HG03439 (cell line): ENCODE results near the gene TPSB2.

ENCODE experiments used
- ATAC-seq: cut with Tn5 transposase; IDR thresholded peaks from one replicate; pipeline ENCODE4 v1.9.1; 2021; ENCODE audit warnings: mild to moderate bottlenecking, moderate library complexity; ENCODE audit not compliant: unreplicated experiment

Gene TPSB2

DNA sequence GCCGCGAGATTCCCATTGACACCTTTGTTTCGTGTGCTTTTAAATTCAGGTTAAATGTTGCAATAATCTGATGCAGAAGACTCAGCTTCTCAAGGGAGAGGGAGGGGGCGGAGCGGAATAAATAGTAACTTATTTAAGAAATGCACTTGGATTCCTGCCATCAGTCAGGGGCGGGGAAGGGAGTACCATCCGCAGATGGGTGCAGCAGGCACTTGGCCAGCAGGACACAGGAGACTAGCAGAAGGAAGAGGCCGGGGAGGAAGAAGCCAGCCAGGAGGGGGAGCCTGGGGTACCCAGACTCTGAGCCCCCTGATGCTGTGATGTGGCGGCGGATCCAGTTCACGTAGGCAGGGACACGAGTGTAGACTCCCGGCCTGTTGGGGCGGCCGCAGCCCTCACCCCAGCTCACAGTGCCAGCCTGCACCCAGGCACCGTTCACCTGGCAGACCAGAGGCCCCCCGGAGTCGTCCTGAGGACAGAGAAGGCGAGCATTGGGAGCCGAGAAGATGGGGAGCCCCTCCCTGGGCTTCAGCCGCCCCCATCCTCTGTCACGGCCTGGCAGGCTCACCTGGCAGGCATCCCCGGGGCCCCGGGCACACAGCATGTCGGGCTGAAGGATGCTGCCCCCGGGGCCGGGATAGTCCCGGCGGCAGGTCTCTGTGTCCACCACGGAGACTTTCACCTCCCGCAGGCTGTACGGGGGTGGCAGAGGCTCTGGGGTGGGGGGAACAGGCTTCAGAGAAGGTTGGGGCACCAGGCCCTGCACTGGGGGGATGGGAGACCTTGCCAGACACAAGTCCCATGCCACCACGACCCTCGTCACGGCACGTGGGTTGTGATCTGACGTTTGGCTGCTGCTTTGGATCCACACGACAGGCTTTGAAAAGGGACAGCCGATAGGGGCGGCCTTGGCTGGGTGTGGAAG is 8.1 kb downstream of the TPSB2 start:
- no peak for ATAC-seq

DNA sequence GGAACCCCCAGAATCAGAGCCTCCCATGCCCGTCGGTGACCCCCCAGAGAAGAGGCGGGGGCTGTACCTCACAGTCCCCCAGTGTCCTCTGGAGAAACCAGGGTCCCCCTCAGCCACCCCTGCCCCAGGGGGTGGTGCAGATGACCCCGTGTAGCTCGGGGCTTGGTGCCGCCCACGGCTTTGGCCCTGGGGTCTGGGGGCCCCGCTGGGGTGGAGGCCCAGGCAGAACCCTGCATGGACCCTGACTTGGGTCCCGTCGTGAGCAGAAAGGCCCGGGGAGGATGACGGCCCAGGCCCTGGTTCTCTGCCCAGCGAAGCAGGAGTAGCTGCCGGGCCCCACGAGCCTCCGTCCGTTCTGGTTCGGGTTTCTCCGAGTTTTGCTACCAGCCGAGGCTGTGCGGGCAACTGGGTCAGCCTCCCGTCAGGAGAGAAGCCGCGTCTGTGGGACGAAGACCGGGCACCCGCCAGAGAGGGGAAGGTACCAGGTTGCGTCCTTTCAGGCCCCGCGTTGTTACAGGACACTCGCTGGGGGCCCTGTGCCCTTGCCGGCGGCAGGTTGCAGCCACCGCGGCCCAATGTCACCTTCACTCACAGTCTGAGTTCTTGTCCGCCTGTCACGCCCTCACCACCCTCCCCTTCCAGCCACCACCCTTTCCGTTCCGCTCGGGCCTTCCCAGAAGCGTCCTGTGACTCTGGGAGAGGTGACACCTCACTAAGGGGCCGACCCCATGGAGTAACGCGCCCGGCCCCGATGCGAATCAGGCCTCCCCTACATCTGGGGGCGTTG is 8.9 kb downstream of the TPSB2 start:
- ATAC-seq, result no peak

DNA sequence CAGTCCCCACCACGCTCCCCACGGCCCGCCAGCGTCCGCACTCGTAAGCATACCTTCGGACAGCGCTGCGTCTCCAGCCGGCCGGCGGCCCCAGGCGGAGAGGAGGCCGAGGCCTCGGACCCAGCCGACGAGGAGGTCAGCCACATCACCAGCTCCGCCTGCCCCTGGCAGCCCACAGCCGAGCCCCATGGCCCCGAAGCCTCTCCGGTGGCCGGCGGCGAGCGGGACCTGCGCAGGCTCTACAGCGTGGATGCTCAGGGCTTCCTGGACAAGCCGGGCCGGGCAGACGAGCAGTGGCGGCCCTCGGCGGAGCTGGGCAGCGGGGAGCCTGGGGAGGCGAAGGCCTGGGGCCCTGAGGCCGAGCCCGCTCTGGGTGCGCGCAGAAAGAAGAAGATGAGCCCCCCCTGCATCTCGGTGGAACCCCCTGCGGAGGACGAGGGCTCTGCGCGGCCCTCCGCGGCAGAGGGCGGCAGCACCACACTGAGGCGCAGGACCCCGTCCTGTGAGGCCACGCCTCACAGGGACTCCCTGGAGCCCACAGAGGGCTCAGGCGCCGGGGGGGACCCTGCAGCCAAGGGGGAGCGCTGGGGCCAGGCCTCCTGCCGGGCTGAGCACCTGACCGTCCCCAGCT is 9.8 kb downstream of the TPSB2 start:
- no peak for ATAC-seq

DNA sequence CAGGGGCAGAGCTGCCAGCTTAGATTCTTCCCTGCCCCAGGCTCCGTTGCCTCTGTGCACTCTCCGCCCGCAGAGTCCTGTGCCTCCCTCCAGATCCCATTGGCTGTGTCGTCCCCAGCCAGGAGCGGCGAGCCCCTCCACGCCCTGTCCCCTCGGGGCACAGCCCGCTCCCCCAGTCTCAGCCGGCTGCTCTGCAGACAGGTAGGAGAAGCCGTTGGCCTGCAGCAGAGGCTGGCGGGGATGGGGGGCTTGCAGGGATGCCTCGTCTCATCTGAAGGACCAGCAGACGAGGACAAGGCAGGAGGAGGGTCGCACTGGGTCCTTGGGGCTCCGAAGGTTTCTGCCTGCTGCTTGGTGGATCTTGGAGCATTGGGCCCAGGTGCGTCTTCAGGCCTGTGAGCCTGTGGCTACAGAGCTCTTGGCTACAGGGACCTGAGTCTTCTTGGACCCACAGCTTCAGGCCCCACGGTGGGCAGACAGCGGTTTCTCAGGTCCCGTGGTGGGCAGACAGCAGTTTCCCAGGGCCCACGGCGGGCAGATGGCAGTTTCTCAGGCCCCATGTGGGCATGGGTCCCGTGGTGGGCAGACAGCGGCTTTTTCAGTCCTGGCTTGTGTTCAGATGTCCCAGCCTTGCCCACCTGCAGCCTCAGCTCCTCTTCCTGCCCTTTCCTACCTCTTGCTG is 10.9 kb downstream of the TPSB2 start:
- ATAC-seq, result no peak

DNA sequence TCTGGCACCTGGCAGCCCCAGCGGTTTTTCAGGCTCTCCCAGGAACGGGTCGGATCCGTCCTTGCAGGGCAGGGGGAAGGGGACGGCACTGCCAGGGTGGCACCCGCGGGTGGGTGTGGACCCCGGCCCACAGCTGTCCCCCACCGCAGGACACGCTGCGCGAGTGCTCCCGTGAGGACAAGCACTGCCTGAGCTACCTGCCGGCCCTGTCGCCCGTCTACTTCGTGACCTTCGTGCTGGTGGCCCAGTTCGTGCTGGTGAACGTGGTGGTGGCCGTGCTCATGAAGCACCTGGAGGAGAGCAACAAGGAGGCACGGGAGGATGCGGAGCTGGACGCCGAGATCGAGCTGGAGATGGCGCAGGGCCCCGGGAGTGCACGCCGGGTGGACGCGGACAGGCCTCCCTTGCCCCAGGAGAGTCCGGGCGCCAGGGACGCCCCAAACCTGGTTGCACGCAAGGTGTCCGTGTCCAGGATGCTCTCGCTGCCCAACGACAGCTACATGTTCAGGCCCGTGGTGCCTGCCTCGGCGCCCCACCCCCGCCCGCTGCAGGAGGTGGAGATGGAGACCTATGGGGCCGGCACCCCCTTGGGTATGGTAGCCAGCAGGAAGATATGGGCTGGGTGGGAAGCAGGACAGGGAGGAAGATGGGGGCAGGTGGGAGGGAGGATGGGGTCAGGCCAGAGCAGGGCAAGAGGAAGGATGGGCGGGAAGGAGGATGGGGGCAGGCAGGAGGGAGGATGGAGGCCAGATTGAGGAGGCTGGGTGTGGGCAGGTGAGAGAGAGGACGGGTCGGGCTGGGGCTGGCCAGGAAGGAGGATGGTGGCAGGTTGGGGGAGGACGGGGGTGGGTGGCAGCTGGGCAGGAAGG is 11.7 kb downstream of the TPSB2 start:
- ATAC-seq, result no peak

DNA sequence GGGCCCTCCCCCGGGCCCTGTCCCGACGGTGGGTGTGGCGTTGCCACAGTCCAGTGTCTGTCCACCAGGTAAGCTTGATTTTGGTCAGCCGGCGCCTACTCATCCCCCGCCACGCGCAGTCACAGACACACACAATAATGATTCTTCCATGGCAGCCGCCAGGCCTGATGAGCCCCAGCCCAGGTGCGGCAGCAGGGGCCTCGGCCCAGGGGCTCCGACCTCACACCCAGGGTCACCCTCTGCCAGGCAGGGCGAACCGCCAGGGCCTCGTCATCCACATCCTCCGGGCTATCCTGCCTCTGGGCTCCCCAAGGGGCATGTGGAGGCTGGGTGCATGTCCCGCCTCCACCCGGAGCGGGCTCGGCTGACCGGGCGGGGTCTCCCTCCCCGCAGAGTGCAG is 12.5 kb downstream of the TPSB2 start:
- no peak for ATAC-seq

DNA sequence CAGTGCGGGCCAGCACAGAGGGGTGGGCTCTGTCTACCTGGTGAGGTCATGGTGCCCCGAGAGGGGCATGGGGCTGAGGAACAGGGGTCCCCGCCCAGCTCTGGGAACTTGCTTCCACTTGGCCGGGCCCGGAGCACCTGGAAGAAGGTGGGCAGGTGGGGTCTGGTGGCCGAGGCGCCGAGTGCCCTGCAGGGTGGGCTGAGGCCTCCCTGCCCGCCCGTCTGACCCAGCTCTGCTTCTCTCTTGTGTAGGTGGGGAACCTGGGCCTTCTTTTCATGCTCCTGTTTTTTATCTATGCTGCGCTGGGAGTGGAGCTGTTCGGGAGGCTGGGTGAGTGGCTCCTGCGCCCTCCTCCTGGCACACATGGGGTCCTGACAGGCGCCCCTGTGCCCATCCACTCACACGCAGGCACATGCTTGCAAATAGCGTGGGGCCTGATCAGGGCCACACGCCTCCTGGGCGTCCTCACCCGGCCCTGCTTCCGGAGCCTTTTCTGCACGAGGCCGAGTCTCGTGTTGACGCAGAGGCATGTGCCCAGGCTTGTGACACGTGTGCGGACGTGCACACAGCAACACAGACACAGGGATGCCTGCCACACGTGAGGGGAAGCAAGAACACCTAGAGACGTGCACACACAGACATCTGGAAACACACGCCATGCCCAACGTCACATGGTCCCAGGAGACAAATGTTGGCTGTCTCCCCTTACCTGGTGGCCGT is 13.1 kb downstream of the TPSB2 start:
- ATAC-seq, result no peak

DNA sequence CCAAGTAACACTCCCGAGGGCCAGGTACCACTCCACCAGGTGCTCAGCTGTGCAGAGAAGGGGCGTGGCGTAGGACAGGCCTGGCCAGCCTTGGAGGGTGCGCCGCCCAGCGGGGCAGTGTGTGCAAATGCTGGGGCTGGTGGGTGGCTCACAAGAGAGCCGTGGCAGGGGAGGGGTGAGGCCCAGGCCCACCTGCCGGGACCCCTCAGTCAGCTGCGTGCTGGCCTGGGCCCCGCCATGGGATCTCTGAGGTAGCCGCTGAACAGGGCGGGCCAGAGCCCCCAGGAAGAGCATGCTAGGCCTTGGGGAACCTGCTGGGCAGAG is 13.7 kb downstream of the TPSB2 start:
- ATAC-seq, result no peak

DNA sequence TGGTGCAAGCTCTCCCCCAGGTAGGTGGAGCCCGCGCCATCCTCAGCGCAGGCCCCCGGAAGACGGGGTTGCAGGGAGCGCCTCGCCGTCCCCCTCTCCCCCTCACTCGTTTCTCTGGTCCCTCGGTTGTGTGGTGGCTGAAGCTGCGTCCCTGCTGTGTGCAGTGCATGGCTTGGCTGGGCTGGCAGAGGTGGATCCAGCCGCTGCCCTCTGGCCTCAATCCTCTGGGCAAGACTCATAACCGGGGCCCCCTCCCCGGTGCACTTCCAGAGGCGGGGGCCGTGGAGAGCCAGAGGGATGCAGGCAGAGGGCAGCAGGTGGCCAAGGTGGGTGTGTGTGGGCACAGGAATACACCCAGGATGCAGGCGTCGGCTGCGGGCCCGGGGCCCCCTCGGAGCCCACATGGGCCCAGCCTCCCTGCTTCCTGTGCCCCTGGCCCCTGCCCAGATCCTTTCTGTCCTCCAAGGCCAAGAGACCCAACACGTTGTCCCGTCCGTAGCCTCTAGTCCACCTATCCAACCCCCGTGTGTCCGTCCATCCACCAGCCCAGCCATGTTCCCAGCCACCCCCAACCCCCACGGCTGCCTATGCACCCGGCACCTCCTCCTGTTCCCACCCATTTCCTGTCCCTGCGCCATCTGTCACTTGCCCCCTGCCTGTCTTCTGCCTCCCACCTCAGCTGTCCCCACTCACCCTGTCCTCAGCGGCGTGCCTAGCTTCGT is 14.2 kb downstream of the TPSB2 start:
- no peak for ATAC-seq

DNA sequence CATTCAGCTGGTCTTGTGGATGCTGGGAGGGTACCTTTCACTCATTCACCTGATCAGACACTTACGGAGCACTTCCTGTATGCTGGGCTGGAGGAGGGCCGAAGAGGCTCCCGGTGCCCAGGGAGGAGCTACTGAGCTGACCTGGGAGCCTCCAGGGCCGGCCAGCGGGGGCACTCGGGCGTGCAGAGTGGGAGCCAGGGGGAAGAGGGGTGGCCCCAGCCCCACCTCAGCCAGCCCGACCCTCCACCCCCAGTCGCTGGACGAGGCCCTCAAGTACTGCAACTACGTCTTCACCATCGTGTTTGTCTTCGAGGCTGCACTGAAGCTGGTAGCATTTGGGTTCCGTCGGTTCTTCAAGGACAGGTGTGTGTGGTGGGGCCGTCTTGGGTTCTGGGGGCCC is 15.3 kb downstream of the TPSB2 start:
- no peak for ATAC-seq

DNA sequence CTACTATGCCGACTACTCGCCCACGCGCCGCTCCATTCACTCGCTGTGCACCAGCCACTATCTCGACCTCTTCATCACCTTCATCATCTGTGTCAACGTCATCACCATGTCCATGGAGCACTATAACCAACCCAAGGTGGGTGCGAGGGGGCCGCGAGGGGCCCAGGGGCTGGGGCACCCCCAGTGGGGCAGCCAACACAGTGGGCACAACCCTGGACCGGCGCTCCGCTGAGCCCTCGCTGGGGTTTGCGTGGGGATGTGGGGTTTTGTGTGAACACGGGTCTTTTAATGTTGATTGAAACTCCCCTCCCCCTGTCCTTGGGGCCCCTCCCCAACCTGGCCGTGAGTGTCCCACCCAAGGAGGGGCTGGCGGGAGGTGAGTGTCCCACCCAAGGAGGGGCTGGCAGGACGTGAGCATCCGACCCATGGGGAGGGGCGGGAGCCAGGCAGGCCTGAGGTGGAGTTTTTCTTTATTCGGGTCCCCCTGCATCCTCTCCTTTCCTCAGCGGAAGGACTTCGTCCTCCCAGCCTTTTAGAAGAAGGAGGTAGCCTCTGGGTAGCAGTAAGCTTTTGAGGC is 16.1 kb downstream of the TPSB2 start:
- no peak for ATAC-seq

DNA sequence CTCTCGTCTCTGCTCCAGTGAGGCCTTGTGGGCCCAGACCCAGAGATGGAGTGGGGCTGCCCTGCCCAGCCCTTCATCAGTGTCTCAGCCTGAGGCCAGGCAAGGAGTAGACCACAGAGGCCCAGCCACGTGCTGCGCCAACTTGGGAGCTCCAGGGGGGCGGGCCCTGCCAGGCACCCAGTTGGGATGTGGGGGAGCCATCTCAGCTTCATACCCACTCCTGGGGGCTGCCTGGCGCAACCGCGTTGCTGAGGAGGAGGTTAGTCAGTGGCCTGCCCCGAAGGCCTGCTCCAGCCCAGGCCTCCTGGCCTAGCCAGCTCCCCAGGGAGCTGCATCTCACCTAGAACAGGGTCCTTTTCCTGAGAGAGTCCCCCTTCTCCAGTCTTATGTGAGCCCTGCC is 16.8 kb downstream of the TPSB2 start:
- ATAC-seq, result no peak

DNA sequence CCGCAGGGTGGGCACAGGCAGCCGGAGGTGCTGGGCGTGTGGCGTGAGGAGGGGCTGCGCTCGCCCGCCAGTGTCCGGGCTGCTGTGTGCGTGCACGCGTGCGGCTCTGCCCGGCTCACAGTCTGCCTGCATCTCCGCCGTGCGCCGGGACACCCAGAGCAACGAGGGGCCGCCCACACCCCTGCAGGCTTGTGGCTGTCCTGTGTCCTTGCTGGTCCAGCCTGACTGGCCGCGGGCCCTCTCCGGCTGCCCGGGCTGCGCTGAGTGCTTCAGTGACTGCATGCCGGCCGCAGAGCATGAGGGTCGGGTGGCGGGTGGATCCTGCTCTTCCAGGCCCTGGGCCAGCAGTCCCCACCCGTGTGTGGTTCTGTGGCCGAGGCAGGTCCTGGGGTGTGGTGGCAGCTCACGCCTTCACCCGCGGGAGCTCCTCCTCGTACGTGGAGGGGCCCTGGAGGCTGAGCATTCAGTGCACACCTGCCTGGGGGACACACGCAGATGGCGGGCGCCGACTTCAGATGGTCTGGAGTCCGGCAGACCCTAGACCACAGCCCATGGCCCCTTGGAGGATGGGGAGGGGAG is 17.3 kb downstream of the TPSB2 start:
- ATAC-seq, result no peak

DNA sequence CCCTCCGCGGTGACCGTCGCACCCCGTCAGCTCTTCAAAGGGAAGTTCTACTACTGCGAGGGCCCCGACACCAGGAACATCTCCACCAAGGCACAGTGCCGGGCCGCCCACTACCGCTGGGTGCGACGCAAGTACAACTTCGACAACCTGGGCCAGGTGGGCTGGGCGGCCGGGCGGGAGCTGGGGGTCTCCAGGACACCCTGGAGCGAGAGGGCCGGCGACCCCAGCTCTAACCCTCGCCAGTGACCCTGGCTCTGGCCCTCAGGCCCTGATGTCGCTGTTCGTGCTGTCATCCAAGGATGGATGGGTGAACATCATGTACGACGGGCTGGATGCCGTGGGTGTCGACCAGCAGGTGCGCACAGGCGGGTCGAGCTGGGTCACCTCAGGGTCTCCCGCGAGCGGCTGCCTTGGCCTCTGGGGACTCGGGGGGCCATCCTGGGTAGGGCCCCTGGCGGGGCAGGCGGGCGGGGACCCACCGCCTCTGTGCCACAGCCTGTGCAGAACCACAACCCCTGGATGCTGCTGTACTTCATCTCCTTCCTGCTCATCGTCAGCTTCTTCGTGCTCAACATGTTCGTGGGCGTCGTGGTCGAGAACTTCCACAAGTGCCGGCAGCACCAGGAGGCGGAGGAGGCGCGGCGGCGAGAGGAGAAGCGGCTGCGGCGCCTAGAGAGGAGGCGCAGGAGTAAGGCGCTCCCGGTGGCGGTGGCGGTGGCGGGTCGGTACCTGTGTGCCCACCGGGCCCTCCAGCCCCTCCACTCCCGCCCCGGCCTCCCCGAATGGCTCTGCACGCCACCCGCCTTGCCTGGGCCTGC is 18.3 kb downstream of the TPSB2 start:
- ATAC-seq, result no peak

DNA sequence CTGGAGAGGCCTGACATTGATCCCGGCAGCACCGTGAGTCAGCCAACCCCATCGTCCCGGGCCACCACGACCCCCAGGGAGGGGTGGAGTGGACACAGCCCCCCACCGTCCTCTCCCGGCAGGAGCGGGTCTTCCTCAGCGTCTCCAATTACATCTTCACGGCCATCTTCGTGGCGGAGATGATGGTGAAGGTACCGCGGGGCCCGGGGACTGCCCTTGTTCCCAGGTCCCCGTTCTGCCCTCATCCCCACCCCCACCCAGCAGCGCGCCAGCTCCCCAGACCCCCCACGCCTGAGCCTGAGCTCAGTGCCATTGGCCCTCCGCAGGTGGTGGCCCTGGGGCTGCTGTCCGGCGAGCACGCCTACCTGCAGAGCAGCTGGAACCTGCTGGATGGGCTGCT is 19.5 kb downstream of the TPSB2 start:
- ATAC-seq, result no peak

DNA sequence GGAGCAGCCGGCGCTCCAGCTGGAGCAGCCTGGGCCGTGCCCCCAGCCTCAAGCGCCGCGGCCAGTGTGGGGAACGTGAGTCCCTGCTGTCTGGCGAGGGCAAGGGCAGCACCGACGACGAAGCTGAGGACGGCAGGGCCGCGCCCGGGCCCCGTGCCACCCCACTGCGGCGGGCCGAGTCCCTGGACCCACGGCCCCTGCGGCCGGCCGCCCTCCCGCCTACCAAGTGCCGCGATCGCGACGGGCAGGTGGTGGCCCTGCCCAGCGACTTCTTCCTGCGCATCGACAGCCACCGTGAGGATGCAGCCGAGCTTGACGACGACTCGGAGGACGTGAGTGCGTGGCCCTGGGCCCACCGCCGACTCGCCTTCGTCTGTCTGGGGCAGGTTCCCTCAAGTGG is 20.9 kb downstream of the TPSB2 start:
- no peak for ATAC-seq

DNA sequence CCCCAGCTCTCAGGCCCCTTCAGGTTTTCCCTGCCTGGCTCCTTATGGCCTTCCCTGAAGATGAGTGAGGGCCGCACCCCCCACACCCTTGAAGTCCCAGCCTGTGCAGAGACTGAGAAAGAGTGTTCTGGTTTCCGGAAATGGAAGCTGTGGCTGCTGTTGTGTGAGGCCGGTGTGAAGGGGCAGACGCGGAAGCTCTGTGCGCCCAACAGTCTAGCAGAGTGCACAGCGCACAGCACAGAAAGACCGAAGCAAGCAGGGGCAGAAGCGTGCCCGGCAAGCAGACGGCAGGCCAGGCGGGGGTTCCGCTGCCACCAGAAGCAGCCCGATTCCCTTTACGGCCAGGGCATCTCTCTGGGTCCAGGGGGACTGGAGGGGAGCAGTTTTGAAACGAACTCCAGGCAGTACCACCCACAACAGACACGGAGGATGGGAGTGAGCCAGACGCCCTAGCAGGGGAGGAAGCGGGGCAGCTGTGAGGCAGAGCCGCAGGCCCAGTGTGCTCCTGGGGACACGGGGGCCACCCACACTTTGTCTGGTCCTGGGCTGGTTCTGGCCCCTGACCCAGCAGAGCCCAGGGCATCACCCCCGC is 21.6 kb downstream of the TPSB2 start:
- no peak for ATAC-seq
